VCaP (cell line): ENCODE data around the gene CWC27.

Source experiments
- H3K27ac ChIP-seq: fragments of 450-650 bp; 2 replicates; pipeline ENCODE4 v1.5.1; 2017
- TF ChIP-seq, protein P1 (sequence below): fragments of 450-650 bp; conservative IDR thresholded peaks from 2 replicates; pipeline ENCODE4 v1.5.1; 2017; ENCODE audit warnings: mild to moderate bottlenecking, moderate library complexity

Gene CWC27

DNA sequence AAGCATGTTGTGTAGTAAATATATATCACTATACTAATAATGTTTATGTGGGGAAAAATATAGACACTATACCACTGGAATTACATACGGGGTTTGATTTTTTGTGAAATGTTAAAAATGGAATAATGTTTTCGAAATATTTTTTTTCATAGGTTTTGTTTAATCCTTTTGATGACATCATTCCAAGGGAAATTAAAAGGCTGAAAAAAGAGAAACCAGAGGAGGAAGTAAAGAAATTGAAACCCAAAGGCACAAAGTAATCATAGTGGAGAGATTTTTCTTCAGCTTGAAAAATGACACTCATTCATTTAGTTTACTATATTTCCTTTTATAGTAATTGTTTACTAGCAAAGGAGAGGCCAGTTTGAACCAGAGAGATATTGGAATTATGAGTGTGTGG is 17.6 kb downstream of the CWC27 start:
- H3K27ac ChIP-seq = no peak overlapping the region
- TF ChIP-seq, protein P1, sequence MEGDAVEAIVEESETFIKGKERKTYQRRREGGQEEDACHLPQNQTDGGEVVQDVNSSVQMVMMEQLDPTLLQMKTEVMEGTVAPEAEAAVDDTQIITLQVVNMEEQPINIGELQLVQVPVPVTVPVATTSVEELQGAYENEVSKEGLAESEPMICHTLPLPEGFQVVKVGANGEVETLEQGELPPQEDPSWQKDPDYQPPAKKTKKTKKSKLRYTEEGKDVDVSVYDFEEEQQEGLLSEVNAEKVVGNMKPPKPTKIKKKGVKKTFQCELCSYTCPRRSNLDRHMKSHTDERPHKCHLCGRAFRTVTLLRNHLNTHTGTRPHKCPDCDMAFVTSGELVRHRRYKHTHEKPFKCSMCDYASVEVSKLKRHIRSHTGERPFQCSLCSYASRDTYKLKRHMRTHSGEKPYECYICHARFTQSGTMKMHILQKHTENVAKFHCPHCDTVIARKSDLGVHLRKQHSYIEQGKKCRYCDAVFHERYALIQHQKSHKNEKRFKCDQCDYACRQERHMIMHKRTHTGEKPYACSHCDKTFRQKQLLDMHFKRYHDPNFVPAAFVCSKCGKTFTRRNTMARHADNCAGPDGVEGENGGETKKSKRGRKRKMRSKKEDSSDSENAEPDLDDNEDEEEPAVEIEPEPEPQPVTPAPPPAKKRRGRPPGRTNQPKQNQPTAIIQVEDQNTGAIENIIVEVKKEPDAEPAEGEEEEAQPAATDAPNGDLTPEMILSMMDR = no peak

DNA sequence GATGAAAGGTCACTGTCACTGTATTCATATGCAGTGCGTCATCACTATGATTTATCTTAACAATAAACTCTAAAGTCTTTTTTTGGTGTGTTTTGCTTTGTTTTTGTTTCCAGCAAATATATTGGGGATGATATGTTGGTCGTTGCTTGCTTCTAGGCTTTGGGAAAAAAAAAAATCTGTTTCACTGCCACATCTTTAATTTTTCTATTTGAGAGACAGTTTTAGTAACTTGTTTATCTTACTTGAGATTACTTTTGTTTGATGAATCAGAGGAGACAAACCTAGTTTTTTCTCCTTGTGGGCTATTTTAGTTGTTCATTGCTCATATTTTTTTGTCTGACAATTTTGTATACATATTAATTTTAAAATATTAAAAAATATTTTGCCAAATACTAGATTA is 19.4 kb downstream of the CWC27 start:
- TF ChIP-seq, protein P1 = no peak

DNA sequence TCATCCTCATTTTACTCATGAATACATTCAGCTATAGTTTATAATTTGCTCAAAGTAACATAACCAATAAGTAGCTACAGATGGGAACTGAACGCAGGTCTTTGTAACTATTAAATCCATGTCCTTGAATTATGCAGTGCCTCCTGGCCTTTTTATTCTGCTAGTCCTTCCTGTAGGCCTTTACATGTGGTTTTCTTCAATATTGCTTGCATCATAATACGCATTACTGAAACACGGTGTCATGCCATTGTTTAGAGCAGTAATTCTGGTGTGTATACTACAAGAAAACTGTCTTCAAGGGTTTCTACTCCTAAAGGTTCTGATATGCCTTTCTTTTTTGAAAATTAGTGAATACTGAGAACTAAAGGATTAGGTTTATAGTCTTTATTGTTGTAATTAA is 20.7 kb downstream of the CWC27 start:
- H3K27ac ChIP-seq = no peak overlapping the region
- TF ChIP-seq, protein P1 = no peak

More for the DNA sequence above, 19.4 kb downstream of the CWC27 start:
- no peak overlapping the region for H3K27ac ChIP-seq

GRCh38 chr5:64790210-64790609 is 21.5 kb downstream of the CWC27 start:
- TF ChIP-seq, protein P1 = no peak
- H3K27ac ChIP-seq = no peak overlapping the region

GRCh38 chr5:64792469-64792868 is 23.7 kb downstream of the CWC27 start:
- TF ChIP-seq, protein P1 = no peak
- H3K27ac ChIP-seq = no peak overlapping the region

DNA sequence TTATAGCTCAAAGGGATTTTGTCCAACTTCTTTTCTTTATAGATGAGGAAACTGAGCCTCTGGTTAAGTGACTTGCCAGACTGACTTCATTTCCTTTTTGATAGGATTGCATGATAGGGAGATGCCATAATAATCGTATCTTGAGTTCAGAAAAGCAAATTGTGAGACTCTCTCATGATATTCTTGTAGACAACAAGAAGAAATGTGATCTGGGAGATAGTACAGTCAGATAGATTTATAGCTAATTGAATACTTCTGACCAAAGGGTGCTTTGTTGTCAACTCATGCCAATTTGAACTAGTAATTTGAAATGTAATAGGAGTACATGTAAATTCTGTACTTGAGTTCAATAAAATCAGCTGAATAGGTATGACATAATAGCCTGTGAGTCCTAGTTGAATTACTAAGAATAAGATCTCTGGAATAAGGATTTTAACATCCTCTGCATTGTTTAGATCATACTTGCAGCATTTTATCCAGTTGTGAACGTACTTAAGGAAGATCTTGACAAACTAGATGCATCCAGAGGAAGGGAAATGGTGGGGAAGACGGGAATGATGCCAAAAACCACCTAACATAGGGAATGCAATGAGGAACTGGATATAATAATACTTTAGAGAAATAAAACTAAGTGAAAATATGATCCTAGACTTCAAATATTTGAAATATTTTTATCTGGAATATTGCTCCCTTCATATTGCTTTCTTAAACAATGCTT is 25.5 kb downstream of the CWC27 start:
- TF ChIP-seq, protein P1 = no peak

DNA sequence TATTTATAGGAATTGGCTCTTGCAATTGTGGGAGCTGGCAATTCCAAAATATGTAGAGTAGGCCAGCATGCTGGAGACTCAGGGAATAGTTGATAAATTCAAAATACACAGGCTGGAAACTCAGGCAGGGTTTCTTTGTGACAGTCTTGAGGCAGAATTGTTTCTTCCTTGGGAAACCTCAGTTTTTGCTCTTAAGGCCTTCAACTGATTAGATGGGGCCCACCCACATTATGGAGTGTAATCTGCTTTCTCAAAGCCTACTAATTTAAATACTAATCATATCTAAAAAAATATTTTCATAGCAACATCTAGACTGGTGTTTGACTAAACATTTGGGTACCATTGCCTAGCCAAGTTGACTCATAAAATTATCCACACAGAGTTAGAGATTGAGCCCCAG is 27.6 kb downstream of the CWC27 start:
- H3K27ac ChIP-seq = no peak overlapping the region
- TF ChIP-seq, protein P1 = no peak

More for the DNA sequence above, 25.5 kb downstream of the CWC27 start:
- H3K27ac ChIP-seq = no peak overlapping the region
